ENCODE measurements around the gene KLHL1.

KLHL1 gene

GRCh38 chr13:69872321-69873047, 235.8 kb downstream of the KLHL1 start:
- H3K27me3 ChIP-seq (replicated peaks), result no peaks in the 10 kb centered on the region
- H3K27ac ChIP-seq, result no peak overlapping the region
- TF ChIP-seq CTCF (IDR thresholded peaks at IDR 0.05; ENCODE audit: low read depth, low read length, missing control alignments), result no peak
- H3K36me3 ChIP-seq (replicated peaks), result no peaks in the 10 kb centered on the region
- no peak overlapping the region for H3K4me3 ChIP-seq (ENCODE audit: low read depth, low read length)
- no peak for DNase-seq
- in situ Hi-C loops (cut with HindIII; ENCODE audit: low pct_ligation_motif_present, low sequenced_read_pairs), result no loop called here

GRCh38 chr13:69866555-69866954, 241.7 kb downstream of the KLHL1 start:
- DNase-seq, result no peak
- in situ Hi-C loops (cut with HindIII; ENCODE audit: low pct_ligation_motif_present, low sequenced_read_pairs), result no loop called here
- H3K36me3 ChIP-seq (replicated peaks), result no peaks in the 10 kb centered on the region
- no peaks in the 10 kb centered on the region for H3K27me3 ChIP-seq (replicated peaks)
- TF ChIP-seq CTCF (IDR thresholded peaks at IDR 0.05; ENCODE audit: low read depth, low read length, missing control alignments), result no peak
- no peak overlapping the region for H3K4me3 ChIP-seq (ENCODE audit: low read depth, low read length)
- H3K27ac ChIP-seq, result no peak overlapping the region

GRCh38 chr13:69857183-69857821, 250.9 kb downstream of the KLHL1 start:
- peak; percentile 40 for TF ChIP-seq CTCF (IDR thresholded peaks at IDR 0.05; ENCODE audit: low read depth, low read length, missing control alignments)
- no peaks in the 10 kb centered on the region for H3K27me3 ChIP-seq (replicated peaks)
- DNase-seq, result no peak
- no peak overlapping the region for H3K4me3 ChIP-seq (ENCODE audit: low read depth, low read length)
- no peaks in the 10 kb centered on the region for H3K36me3 ChIP-seq (replicated peaks)
- no peak overlapping the region for H3K27ac ChIP-seq
- in situ Hi-C loops (cut with HindIII; ENCODE audit: low pct_ligation_motif_present, low sequenced_read_pairs), result no loop called here

- no peaks in the 10 kb centered on the region for H3K36me3 ChIP-seq (replicated peaks)
- no peak overlapping the region for H3K4me3 ChIP-seq (ENCODE audit: low read depth, low read length)
- no peak for TF ChIP-seq CTCF (IDR thresholded peaks at IDR 0.05; ENCODE audit: low read depth, low read length, missing control alignments)
- H3K27ac ChIP-seq, result no peak overlapping the region
- no peak for DNase-seq
- H3K27me3 ChIP-seq (replicated peaks), result no peaks in the 10 kb centered on the region
- in situ Hi-C loops (cut with HindIII; ENCODE audit: low pct_ligation_motif_present, low sequenced_read_pairs), result no loop called here
Measured at GRCh38 chr13:69856331-69856730, 251.9 kb downstream of the KLHL1 start.

GRCh38 chr13:69828527-69828926, 279.7 kb downstream of the KLHL1 start:
- Histone ChIP-seq H3K27ac (no peak overlapping the region), H3K36me3 (replicated peaks) (no peaks in the 10 kb centered on the region), H3K4me3 (ENCODE audit: low read depth, low read length) (no peak overlapping the region), H3K27me3 (replicated peaks) (no peaks in the 10 kb centered on the region)
- no peak for TF ChIP-seq CTCF (IDR thresholded peaks at IDR 0.05; ENCODE audit: low read depth, low read length, missing control alignments)
- in situ Hi-C loops (cut with HindIII; ENCODE audit: low pct_ligation_motif_present, low sequenced_read_pairs), result no loop called here
- no peak for DNase-seq
